ENCODE measurements around the gene MAP2.

MAP2 gene

GRCh38 chr2:209536363-209536762, 112.5 kb downstream of the MAP2 start:
- TF ChIP-seq CTCF (IDR thresholded peaks at IDR 0.05; ENCODE audit: insufficient read depth, low read depth, low read length, missing control alignments), result no peak
- H3K4me3 ChIP-seq (ENCODE audit: low read depth, low read length), result no peak overlapping the region
- DNase-seq (ENCODE audit: low read depth), result no peak

GRCh38 chr2:209547726-209548125, 123.9 kb downstream of the MAP2 start:
- no peak for TF ChIP-seq CTCF (IDR thresholded peaks at IDR 0.05; ENCODE audit: insufficient read depth, low read depth, low read length, missing control alignments)
- no peak for DNase-seq (ENCODE audit: low read depth)
- no peak overlapping the region for H3K4me3 ChIP-seq (ENCODE audit: low read depth, low read length)

- DNase-seq (ENCODE audit: low read depth), result no peak
- TF ChIP-seq CTCF (IDR thresholded peaks at IDR 0.05; ENCODE audit: insufficient read depth, low read depth, low read length, missing control alignments), result no peak
Observed at GRCh38 chr2:209549589-209549988, 125.7 kb downstream of the MAP2 start.

GRCh38 chr2:209553913-209554312, 130.1 kb downstream of the MAP2 start:
- no peak for DNase-seq (ENCODE audit: low read depth)
- no peak overlapping the region for H3K4me3 ChIP-seq (ENCODE audit: low read depth, low read length)

More at GRCh38 chr2:209549589-209549988, 125.7 kb downstream of the MAP2 start:
- H3K4me3 ChIP-seq (ENCODE audit: low read depth, low read length), result no peak overlapping the region

GRCh38 chr2:209556354-209556961, 132.6 kb downstream of the MAP2 start:
- no peak overlapping the region for H3K4me3 ChIP-seq (ENCODE audit: low read depth, low read length)
- DNase-seq (ENCODE audit: low read depth), result peak; percentile 39
- peak; percentile 40 for TF ChIP-seq CTCF (IDR thresholded peaks at IDR 0.05; ENCODE audit: insufficient read depth, low read depth, low read length, missing control alignments)

More at GRCh38 chr2:209553913-209554312, 130.1 kb downstream of the MAP2 start:
- TF ChIP-seq CTCF (IDR thresholded peaks at IDR 0.05; ENCODE audit: insufficient read depth, low read depth, low read length, missing control alignments), result no peak

GRCh38 chr2:209560911-209561310, 137.1 kb downstream of the MAP2 start:
- DNase-seq (ENCODE audit: low read depth), result no peak
- H3K4me3 ChIP-seq (ENCODE audit: low read depth, low read length), result no peak overlapping the region
- no peak for TF ChIP-seq CTCF (IDR thresholded peaks at IDR 0.05; ENCODE audit: insufficient read depth, low read depth, low read length, missing control alignments)

- TF ChIP-seq CTCF (IDR thresholded peaks at IDR 0.05; ENCODE audit: insufficient read depth, low read depth, low read length, missing control alignments), result no peak
- no peak overlapping the region for H3K4me3 ChIP-seq (ENCODE audit: low read depth, low read length)
- no peak for DNase-seq (ENCODE audit: low read depth)
Observed at GRCh38 chr2:209563453-209563852, 139.6 kb downstream of the MAP2 start.
